HEK293 (cell line): ENCODE measurements around the gene TEDC2.

Source experiments
- BCL11A ChIP-seq: fragments of 450-650 bp; formaldehyde crosslinking; IDR thresholded peaks from 2 replicates; pipeline ENCODE4 v1.5.1; 2016; ENCODE audit warnings: low read depth, missing biosample characterization, missing genetic modification characterization
- EGR2 ChIP-seq: fragments of 450-650 bp; formaldehyde crosslinking; IDR thresholded peaks from 2 replicates; pipeline ENCODE4 v1.5.1; 2016; ENCODE audit warnings: low read depth, missing biosample characterization, missing genetic modification characterization
- GLI4 ChIP-seq: fragments of 450-650 bp; formaldehyde crosslinking; IDR thresholded peaks from 2 replicates; pipeline ENCODE4 v1.5.1; 2016; ENCODE audit warnings: missing biosample characterization, missing genetic modification characterization
- GLIS2 ChIP-seq: fragments of 450-650 bp; formaldehyde crosslinking; IDR thresholded peaks from 2 replicates; pipeline ENCODE4 v1.5.1; 2016; ENCODE audit warnings: missing biosample characterization, missing genetic modification characterization
- KLF9 ChIP-seq: fragments of 450-650 bp; formaldehyde crosslinking; IDR thresholded peaks from 2 replicates; pipeline ENCODE4 v1.5.1; 2016; ENCODE audit warnings: missing biosample characterization, missing genetic modification characterization, low read depth
- SP3 ChIP-seq: fragments of 450-650 bp; formaldehyde crosslinking; IDR thresholded peaks from 2 replicates; pipeline ENCODE4 v1.5.1; 2016; ENCODE audit warnings: missing biosample characterization, missing genetic modification characterization
- ZBTB7A ChIP-seq: fragments of 450-650 bp; formaldehyde crosslinking; IDR thresholded peaks from 2 replicates; pipeline ENCODE4 v1.5.1; 2016; ENCODE audit warnings: low read depth, missing biosample characterization, missing genetic modification characterization
- ZFP3 ChIP-seq: fragments of 450-650 bp; formaldehyde crosslinking; IDR thresholded peaks from 2 replicates; pipeline ENCODE4 v1.5.1; 2016; ENCODE audit warnings: low read depth, missing biosample characterization, missing genetic modification characterization
- ZNF10 ChIP-seq: fragments of 450-650 bp; formaldehyde crosslinking; IDR thresholded peaks from 2 replicates; pipeline ENCODE4 v1.5.1; 2017; ENCODE audit warnings: missing biosample characterization, missing genetic modification characterization
- ZNF48 ChIP-seq: fragments of 450-650 bp; formaldehyde crosslinking; IDR thresholded peaks from 2 replicates; pipeline ENCODE4 v1.5.1; 2016; ENCODE audit warnings: missing biosample characterization, missing genetic modification characterization
- ZNF555 ChIP-seq: fragments of 450-650 bp; formaldehyde crosslinking; conservative IDR thresholded peaks from 2 replicates; pipeline ENCODE4 v1.5.1; 2017; ENCODE audit warnings: missing biosample characterization, mild to moderate bottlenecking, missing genetic modification characterization, inconsistent platforms
- ZNF558 ChIP-seq: fragments of 450-650 bp; formaldehyde crosslinking; IDR thresholded peaks from 2 replicates; pipeline ENCODE4 v1.5.1; 2016; ENCODE audit warnings: missing biosample characterization, missing genetic modification characterization
- ZNF585B ChIP-seq: fragments of 450-650 bp; formaldehyde crosslinking; IDR thresholded peaks from 2 replicates; pipeline ENCODE4 v1.5.1; 2016; ENCODE audit warnings: missing biosample characterization, missing genetic modification characterization
- ZNF610 ChIP-seq: fragments of 450-650 bp; formaldehyde crosslinking; IDR thresholded peaks from 2 replicates; pipeline ENCODE4 v1.5.1; 2016; ENCODE audit warnings: missing biosample characterization, missing genetic modification characterization, borderline replicate concordance
- ZNF701 ChIP-seq: fragments of 450-650 bp; formaldehyde crosslinking; IDR thresholded peaks from 2 replicates; pipeline ENCODE4 v1.5.1; 2016; ENCODE audit warnings: missing biosample characterization, missing genetic modification characterization
- ZNF707 ChIP-seq: fragments of 450-650 bp; formaldehyde crosslinking; IDR thresholded peaks from 2 replicates; pipeline ENCODE4 v1.5.1; 2016; ENCODE audit warnings: missing biosample characterization, missing genetic modification characterization
- ZNF768 ChIP-seq: fragments of 450-650 bp; formaldehyde crosslinking; IDR thresholded peaks from 2 replicates; pipeline ENCODE4 v1.5.1; 2018; ENCODE audit warnings: missing biosample characterization, mild to moderate bottlenecking, missing genetic modification characterization
- TF ChIP-seq, protein P1 (sequence below): fragments of 450-650 bp; IDR thresholded peaks from 2 replicates; pipeline ENCODE4 v1.5.1; 2018; ENCODE audit warnings: missing biosample characterization, missing genetic modification characterization
- TF ChIP-seq, protein P2 (sequence below): fragments of 450-650 bp; formaldehyde crosslinking; IDR thresholded peaks from 2 replicates; pipeline ENCODE4 v1.5.1; 2017; ENCODE audit warnings: missing biosample characterization, missing genetic modification characterization
- TF ChIP-seq, protein P3 (sequence below): fragments of 450-650 bp; formaldehyde crosslinking; IDR thresholded peaks from 2 replicates; pipeline ENCODE4 v1.5.1; 2017; ENCODE audit warnings: missing biosample characterization, missing genetic modification characterization
- TF ChIP-seq, protein P4 (sequence below): fragments of 450-650 bp; formaldehyde crosslinking; IDR thresholded peaks from 2 replicates; pipeline ENCODE4 v1.5.1; 2016; ENCODE audit warnings: missing biosample characterization, missing genetic modification characterization
- TF ChIP-seq, protein P5 (sequence below): fragments of 450-650 bp; formaldehyde crosslinking; IDR thresholded peaks from 2 replicates; pipeline ENCODE4 v1.5.1; 2016; ENCODE audit warnings: missing biosample characterization, missing genetic modification characterization
- TF ChIP-seq, protein P6 (sequence below): fragments of 450-650 bp; formaldehyde crosslinking; IDR thresholded peaks from 2 replicates; pipeline ENCODE4 v1.5.1; 2017; ENCODE audit warnings: missing biosample characterization, missing genetic modification characterization
- TF ChIP-seq, protein P7 (sequence below): sonication (generic); formaldehyde crosslinking; IDR thresholded peaks from 2 replicates; pipeline ENCODE4 v1.8.1; 2022; ENCODE audit warnings: mild to moderate bottlenecking, moderate library complexity, missing genetic modification reagents

Gene TEDC2

DNA sequence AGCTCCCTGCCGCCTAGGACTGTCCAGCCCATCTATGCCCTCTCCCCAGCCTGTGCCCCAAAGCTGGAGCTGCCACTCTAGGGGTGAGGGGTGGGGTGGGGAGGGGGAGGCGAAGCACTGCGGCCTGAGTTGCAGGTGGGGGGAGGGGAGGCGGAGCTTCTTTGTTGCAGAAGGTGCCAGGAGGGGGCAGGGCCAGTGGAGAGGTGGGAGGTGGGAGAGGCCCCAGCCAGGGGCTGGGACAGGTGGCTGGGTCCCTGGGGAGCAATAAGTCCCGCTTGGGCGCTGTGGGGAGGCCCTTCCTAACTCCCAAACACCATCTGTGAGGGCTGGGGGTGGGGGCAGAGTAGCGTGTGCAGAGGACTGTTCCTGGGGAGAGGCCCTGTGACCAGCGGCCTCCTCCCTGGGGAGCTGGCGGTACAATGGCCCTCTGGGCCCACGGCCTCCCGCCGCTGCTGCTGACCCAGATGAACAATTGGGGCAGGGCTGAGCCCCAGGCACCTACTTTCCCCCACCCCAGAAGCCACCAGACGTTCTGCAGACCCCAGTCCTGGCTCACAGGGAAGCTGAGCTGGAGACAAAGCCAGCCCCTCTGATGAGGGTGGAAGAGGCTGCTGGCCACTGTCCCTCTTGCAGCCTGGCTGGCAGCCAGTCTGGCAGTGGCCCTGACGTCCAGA is 9.0 kb downstream of the TEDC2 start (continued):
- TF ChIP-seq, protein P1, sequence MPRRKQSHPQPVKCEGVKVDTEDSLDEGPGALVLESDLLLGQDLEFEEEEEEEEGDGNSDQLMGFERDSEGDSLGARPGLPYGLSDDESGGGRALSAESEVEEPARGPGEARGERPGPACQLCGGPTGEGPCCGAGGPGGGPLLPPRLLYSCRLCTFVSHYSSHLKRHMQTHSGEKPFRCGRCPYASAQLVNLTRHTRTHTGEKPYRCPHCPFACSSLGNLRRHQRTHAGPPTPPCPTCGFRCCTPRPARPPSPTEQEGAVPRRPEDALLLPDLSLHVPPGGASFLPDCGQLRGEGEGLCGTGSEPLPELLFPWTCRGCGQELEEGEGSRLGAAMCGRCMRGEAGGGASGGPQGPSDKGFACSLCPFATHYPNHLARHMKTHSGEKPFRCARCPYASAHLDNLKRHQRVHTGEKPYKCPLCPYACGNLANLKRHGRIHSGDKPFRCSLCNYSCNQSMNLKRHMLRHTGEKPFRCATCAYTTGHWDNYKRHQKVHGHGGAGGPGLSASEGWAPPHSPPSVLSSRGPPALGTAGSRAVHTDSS, result no peak
- TF ChIP-seq, protein P2, sequence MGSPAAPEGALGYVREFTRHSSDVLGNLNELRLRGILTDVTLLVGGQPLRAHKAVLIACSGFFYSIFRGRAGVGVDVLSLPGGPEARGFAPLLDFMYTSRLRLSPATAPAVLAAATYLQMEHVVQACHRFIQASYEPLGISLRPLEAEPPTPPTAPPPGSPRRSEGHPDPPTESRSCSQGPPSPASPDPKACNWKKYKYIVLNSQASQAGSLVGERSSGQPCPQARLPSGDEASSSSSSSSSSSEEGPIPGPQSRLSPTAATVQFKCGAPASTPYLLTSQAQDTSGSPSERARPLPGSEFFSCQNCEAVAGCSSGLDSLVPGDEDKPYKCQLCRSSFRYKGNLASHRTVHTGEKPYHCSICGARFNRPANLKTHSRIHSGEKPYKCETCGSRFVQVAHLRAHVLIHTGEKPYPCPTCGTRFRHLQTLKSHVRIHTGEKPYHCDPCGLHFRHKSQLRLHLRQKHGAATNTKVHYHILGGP (tag by site-specific recombination), result no peak
- TF ChIP-seq, protein P3, sequence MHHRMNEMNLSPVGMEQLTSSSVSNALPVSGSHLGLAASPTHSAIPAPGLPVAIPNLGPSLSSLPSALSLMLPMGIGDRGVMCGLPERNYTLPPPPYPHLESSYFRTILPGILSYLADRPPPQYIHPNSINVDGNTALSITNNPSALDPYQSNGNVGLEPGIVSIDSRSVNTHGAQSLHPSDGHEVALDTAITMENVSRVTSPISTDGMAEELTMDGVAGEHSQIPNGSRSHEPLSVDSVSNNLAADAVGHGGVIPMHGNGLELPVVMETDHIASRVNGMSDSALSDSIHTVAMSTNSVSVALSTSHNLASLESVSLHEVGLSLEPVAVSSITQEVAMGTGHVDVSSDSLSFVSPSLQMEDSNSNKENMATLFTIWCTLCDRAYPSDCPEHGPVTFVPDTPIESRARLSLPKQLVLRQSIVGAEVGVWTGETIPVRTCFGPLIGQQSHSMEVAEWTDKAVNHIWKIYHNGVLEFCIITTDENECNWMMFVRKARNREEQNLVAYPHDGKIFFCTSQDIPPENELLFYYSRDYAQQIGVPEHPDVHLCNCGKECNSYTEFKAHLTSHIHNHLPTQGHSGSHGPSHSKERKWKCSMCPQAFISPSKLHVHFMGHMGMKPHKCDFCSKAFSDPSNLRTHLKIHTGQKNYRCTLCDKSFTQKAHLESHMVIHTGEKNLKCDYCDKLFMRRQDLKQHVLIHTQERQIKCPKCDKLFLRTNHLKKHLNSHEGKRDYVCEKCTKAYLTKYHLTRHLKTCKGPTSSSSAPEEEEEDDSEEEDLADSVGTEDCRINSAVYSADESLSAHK, result no peak
- 0 out of 2 replicates have a peak, but pooled peaks have one; percentile 8 for TF ChIP-seq ZNF10
- TF ChIP-seq, protein P4, sequence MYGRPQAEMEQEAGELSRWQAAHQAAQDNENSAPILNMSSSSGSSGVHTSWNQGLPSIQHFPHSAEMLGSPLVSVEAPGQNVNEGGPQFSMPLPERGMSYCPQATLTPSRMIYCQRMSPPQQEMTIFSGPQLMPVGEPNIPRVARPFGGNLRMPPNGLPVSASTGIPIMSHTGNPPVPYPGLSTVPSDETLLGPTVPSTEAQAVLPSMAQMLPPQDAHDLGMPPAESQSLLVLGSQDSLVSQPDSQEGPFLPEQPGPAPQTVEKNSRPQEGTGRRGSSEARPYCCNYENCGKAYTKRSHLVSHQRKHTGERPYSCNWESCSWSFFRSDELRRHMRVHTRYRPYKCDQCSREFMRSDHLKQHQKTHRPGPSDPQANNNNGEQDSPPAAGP (tag by site-specific recombination), result peak; percentile 95
- peak; percentile 90 for TF ChIP-seq ZBTB7A (tag by site-specific recombination)
- no peak for TF ChIP-seq ZNF585B
- TF ChIP-seq GLI4 (tag by site-specific recombination), result no peak
- TF ChIP-seq, protein P5, sequence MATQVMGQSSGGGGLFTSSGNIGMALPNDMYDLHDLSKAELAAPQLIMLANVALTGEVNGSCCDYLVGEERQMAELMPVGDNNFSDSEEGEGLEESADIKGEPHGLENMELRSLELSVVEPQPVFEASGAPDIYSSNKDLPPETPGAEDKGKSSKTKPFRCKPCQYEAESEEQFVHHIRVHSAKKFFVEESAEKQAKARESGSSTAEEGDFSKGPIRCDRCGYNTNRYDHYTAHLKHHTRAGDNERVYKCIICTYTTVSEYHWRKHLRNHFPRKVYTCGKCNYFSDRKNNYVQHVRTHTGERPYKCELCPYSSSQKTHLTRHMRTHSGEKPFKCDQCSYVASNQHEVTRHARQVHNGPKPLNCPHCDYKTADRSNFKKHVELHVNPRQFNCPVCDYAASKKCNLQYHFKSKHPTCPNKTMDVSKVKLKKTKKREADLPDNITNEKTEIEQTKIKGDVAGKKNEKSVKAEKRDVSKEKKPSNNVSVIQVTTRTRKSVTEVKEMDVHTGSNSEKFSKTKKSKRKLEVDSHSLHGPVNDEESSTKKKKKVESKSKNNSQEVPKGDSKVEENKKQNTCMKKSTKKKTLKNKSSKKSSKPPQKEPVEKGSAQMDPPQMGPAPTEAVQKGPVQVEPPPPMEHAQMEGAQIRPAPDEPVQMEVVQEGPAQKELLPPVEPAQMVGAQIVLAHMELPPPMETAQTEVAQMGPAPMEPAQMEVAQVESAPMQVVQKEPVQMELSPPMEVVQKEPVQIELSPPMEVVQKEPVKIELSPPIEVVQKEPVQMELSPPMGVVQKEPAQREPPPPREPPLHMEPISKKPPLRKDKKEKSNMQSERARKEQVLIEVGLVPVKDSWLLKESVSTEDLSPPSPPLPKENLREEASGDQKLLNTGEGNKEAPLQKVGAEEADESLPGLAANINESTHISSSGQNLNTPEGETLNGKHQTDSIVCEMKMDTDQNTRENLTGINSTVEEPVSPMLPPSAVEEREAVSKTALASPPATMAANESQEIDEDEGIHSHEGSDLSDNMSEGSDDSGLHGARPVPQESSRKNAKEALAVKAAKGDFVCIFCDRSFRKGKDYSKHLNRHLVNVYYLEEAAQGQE, result no peak
- TF ChIP-seq ZNF768 (tag by site-specific recombination), result no peak
- TF ChIP-seq ZNF48 (tag by site-specific recombination), result no peak
- no peak for TF ChIP-seq ZNF701 (tag by site-specific recombination)
- TF ChIP-seq SP3, result peak; percentile 89
- TF ChIP-seq GLIS2 (tag by site-specific recombination), result peak; percentile 83
- no peak for TF ChIP-seq ZNF555 (tag by site-specific recombination)
- peak; percentile 90 for TF ChIP-seq EGR2
- TF ChIP-seq, protein P6, sequence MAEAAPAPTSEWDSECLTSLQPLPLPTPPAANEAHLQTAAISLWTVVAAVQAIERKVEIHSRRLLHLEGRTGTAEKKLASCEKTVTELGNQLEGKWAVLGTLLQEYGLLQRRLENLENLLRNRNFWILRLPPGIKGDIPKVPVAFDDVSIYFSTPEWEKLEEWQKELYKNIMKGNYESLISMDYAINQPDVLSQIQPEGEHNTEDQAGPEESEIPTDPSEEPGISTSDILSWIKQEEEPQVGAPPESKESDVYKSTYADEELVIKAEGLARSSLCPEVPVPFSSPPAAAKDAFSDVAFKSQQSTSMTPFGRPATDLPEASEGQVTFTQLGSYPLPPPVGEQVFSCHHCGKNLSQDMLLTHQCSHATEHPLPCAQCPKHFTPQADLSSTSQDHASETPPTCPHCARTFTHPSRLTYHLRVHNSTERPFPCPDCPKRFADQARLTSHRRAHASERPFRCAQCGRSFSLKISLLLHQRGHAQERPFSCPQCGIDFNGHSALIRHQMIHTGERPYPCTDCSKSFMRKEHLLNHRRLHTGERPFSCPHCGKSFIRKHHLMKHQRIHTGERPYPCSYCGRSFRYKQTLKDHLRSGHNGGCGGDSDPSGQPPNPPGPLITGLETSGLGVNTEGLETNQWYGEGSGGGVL (tag by site-specific recombination), result peak; percentile 91
- TF ChIP-seq, protein P7, sequence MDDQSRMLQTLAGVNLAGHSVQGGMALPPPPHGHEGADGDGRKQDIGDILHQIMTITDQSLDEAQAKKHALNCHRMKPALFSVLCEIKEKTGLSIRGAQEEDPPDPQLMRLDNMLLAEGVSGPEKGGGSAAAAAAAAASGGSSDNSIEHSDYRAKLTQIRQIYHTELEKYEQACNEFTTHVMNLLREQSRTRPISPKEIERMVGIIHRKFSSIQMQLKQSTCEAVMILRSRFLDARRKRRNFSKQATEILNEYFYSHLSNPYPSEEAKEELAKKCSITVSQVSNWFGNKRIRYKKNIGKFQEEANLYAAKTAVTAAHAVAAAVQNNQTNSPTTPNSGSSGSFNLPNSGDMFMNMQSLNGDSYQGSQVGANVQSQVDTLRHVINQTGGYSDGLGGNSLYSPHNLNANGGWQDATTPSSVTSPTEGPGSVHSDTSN (CRISPR knock-in tag), result no peak
- no peak for TF ChIP-seq KLF9 (tag by site-specific recombination)
- TF ChIP-seq ZNF610, result no peak
- TF ChIP-seq ZNF707 (tag by site-specific recombination), result no peak
- no peak for TF ChIP-seq ZFP3 (tag by site-specific recombination)
- TF ChIP-seq ZNF558 (tag by site-specific recombination), result no peak
- peak; percentile 85; the same call in 1 of the 2 replicates for TF ChIP-seq BCL11A
